GM04503 (cell line): ENCODE measurements around the gene HEMK1.

ENCODE experiments used
- DNase-seq: peaks from one replicate; pipeline ENCODE4 v3.0.0-alpha.2; 2012; ENCODE audit warnings: low read depth

HEMK1 gene

DNA sequence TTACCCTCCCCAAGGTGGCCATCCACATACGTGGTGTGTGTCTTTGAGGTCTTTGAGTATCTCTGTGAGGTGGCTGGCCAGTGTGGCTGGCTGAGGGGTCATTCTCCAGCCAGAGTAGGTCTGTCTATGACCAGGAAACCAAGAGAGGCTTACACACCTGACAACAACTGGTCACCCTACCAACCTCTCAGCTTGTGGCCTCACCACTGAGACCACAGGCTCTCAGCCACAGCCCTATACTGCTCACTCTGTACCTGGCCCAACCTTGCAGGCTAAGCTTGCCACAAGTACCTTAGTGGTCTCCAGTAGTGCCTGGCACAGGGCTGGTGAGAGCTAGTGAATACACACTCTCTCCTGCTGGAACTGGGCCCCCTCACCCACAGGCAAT lies 5.1 kb downstream of the HEMK1 start:
- DNase-seq: no peak

DNA sequence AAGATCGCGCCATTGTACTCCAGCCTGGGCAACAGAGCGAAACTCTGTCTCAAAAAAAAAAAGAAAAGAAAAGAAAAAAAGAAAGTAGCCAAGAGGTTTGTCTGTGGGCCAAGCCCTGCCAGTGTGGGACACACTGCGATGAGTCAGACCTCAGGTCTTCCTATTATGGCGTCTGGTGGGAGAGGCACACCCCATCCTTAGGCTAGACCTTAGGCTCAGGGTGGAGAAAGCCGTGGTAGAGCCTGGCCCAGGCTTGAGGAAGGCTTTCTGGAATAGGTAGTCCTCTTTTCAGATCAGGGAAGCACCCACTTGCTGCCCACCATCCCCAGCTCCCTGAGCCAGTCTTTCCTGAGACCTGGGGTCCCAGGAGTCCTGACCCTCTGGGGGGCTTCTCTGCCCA lies 6.0 kb downstream of the HEMK1 start:
- no peak for DNase-seq

DNA sequence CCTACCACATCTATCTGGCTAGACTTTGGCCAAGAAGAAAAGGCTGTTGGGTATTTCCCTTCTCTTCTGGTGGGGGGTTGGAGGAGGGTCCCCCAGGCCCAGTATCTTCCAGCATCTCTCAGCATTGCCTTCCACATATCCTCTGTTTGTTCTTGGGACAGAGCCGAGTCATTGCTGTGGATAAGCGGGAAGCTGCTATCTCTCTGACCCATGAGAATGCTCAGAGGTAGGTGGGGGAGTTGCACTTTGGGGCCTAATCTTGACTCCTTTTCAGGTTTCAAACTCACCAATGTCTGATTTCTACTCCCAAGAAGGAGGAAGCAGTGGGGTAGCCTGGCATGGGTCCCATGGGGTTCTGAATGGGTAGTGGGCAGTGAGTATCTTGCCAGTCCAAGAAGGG lies 8.0 kb downstream of the HEMK1 start:
- DNase-seq: no peak

DNA sequence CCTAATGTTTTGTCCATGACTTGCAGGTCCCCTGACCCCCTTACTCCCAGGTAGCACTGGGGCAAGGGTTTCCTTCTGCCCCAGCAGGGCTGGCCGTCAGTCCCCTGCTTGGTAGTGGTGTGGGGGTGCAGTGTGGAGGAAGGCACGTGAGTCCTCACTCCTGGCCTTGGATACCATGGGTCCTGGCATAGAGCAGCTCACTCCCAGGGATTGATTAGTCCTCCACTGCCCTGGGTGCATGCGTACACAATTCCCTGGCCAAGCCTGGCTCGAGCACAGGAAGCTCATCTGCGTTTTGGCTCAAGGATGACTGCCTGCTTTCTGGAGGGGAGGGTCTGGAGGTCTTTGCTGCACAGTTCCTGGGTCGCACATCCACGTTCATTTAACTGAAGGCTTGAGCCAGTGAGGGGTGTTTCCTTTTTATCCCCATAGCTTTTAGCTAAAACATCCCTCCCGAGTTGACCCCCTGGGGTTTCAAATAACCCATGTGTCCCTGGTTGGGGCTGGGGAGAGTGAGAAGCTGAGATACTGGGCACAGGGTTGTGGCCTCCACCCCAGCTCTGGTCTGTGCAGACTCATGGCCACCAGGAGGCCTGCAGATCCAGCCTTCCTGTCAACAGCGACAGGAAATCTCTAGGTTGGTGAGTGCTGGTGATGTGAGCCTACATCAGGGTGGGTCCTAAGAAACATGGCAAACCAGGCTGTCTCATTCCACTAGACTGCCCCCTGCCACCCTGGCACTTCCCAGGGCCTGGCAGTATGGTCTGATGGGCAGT lies 11.5 kb downstream of the HEMK1 start:
- DNase-seq: no peak

DNA sequence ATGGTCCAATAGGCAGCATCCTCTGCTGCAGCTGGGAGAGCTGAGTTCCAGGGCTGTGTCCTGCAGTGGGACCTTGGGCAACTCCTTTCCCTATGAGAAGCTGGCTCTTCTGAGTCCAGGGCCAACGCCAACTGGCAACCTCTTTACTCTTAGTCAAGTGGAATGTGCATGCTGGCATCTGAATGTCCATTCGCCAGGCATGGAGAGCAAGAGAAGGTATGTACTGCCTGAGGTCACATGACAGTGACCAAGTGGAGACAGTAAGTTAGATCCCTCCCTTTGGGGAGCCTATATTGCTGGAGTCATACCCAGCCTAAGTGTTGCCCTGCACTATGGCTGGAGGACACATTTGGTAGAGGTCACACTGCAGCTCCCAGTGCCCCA lies 12.1 kb downstream of the HEMK1 start:
- no peak for DNase-seq

DNA sequence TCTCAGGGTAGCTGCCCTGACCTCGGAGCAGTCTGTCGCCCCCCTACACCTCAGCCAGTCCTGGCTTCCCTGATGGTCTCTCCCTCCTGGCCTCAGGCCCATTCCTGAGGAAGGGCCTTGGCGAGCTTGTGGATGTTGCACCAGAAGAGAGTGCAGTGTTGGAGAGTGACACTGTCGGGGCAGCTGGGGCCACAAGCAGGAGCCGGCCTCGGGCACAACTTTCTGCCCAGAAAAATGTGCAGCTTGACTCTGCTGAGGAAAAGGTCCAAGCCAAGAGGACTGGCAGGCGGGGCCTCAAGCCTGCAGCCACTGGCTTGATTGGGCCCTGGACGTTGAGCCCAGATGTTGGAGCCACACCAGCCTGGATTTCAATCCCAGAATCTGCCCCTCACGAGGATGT lies 12.8 kb downstream of the HEMK1 start:
- no peak for DNase-seq

DNA sequence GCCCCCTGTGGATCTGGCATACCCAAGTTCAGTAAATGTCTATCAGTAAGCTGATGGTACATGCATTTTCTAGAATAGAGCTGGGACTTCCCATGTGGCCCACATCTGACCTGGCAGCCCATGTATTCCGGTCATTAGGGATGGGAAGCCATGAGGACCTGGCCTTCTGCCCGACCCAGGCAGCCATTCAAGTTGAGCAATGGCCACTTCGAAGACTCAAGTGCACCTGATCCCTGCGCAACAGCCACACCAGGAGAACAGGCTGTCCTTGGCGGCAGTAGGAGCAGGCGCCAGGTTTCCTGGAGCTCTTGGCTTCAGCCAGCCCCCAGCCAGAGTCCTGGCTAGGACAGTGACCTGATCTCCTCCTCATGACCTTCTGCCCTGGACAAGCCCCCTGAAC lies 14.6 kb downstream of the HEMK1 start:
- no peak for DNase-seq

DNA sequence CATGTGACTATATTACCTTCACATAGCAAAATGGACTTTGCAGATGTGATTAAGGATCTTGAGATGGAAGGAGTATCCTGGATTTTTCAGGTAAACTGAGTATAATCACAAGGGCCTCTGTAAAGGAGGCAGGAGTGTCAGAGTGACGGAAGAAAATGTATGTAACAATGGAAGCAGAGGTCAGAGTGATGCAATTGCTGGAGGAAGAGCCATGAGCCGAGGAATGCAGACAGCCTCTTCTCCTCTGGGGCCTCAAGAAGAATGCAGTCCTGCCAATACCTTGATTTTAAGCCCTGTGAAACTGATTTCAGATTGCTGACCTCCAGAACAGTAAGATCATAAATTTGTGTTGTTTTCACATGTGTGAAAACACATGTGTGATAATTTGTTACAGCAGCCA lies 15.1 kb downstream of the HEMK1 start:
- no peak for DNase-seq

DNA sequence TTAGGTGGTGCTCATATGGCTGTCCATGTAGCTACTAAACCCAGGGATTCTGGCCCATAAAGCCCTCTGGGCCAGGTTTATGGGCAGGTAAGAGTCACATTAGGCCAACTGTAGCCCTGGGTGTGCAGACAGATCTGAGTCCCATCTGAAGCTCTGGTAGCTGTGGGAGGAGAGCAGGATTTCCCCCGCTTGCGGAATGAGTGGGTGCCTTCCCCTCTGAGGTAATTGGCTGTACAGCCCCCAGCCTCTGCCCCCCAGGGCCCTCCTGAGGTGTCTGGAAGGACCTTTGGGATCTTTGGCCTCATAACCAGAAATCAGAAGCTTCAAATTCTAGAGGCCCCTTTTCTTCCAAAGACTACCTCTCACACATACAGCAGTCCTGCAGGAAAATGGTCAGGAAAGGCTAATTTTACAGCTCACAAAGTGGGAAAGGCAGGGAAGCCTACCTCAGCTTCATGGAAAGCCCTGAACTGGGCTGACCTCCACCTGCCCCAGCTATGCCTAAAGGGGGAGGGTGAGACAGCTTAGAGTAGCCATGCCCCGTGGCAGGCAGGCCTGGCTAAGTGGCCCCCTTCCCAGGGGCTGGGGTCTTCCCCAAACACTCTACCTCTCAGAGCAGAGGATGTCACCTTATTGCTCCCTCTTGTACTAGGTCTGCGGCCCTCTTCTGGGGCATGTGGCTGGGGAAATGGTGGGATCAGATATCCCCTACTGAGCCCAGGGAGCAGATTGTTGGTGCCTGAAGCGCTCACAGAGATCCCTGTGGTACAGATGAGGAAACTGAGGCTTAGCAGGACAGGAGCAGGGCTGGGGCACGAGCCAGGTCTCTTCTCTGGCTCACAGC lies 16.8 kb downstream of the HEMK1 start:
- no peak for DNase-seq

DNA sequence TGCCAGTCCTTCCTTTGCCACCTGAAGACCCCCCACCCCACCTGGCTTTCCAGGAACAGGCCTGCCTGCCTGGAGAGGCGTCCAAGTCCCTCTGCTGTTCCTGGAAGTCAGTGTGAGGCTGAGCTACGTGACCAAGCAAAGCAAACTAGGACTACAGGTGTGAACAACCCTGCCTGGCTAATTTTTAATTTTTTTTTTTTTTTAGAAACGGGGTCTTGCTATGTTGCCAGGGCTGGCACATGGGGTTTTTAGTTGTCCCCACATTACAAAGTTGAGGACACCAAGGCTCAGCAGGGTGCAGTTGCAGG lies 17.4 kb downstream of the HEMK1 start:
- DNase-seq: no peak

DNA sequence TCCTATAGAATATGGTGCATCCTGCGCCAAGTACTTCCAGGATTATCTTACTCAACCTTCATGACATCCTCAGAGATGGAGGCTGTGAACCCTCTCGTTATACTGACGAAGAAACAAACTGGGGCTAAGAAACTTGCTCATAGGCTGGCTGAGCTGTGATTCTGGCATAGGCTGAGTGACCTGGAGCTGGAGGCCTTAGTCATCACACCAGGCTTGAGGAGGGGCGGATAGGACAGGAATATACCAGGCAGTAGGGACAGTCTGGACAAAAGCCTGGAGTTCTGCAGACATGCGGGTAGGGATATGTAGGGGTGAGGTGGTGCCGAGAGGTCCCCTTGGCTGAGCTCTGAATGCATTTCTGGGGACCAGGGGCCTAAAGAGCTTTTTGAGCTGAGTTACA lies 18.1 kb downstream of the HEMK1 start:
- no peak for DNase-seq

DNA sequence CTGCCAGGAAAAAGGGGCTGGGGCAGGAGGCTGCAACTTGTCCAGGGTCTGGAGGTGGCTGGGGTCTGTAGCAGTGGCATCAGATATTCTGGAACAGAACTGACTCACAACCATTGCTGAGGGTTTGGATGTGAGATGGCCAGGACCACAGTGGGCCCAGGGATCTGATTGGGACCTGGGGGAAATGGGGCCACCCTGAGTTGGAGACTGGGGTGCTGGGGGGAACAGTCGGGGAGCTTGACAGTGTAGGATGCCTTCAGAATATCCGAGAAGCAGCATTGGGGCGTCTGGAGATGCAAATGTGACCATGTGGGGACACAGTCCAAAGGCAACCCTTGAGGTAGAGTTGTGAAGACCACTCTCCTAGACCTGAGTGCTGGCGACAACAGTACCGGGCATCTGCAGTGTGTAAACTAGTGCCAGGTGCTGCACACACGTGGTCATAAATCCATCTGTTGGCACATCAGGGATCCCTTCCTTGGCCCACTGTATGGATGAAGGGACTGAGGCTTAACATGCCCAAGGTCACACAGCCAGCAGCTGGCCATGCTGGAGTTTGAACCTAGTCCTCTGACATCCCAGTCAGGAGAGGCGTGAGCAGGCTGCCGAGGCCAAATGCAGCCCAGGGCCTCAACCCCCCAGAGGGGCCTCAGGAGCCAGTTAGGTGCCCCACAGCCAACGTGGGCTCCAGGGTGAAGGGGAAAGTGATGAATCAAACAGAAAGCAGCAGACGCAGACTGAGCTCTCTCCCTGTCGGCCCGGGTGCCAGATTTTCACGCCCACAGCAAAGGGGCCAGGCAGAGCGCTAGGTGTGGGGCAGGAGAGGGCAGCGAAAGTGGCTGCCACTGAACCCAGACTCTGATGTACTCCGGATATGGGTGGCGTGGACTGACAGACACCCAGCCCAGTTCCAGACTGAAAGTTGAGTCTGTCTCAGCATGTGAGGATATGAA lies 18.8 kb downstream of the HEMK1 start:
- no peak for DNase-seq

DNA sequence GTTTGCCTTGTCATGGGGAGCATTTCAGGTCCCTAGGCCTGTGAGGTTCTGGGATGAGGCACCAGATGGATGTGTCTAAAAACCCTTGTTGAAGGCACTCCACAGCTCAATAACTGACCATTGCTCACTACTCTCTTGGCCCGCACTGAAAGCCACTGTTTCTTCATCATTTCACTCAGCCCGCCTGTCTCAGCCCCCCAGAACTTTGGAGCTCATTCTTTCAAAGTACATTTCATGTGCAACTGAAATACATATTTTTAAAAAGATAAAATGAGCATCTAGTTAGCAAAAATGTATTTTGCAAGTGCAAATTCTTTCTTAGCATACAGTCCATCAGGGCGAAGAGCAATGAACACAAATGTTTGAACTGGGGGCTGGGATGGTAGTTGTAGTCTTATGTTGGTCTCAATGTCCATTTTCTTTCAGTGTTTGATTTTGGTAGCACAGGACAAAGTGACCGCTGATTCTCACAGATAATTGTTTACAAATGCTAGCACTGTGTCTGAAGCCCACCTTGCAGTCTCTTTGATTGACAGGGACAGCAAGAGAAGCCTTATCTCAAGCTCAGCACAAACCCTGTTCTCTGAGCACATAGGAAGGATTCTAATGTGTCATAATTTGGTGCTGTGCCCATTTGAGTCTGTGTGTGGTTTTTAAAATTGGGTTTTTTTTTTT lies 19.6 kb downstream of the HEMK1 start:
- DNase-seq: no peak

DNA sequence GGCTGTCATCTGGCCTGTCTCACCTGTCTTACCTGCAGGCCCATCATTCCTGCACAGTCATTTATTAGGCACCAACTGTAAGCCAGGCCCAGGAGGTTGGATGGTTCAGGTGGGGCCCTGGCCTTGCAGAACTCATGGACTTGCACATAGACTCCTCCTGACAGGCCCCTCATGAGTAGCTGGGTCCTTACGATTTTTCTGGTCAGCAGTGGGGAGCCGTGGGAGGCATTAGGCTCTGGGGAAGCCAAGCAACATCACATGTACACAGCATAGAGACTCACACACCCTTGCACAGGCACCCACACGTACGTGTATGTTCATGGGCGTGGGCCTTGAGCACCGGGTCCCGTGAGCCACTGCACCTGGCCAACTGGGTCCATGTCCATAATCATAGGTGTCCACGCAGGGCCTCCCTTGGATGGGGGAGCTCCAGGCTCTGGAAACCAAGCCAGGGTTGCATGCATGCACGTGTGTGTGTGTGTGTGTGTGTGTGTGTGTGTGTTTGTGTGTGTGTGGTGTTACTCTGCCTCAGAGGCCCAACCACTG lies 21.9 kb downstream of the HEMK1 start:
- DNase-seq: no peak

DNA sequence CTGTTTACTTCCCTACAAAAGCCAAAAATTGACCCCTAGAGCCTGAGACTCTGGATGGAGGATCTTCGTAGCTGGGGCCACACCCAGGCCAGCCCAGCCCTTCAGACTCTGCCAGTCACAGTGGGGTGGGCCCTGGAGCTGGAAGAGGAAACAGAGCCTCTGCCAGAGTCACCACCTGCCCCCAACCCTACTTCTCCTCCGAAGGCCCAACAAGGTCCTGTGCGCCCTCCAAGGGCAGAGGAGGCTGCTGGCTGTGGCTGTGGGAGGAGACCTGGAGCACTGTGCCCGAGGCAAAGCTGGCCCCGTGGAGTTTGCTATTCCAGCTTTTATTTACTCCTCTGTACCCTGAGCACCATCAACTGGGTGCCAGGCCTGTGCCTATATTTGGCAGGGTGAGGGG lies 23.2 kb downstream of the HEMK1 start:
- no peak for DNase-seq

DNA sequence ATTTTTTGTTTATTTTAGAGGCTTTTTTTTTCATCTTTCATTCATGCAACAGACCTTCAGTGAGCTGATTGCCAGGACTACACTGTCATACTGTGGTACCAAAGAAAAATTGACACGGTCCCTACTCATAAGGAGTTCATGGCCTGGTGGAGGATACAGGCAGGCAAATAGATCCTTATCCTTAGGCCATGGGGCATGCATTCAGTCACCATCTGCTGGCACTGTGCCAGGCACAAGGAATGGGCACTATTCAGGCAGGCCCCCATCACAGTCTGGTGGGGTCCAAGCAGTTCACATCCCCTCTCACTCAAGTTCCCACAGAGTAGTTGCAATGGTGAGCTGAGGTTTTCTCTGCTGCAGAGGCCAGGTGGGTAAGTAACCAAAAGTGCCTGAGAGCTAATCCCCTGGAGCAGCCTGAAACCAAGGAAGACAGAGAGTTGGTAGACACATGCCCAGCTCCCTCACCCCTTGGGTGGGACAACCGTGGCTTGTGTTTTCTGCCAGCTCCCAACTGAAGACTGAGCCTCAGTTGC lies 25.0 kb downstream of the HEMK1 start:
- no peak for DNase-seq

DNA sequence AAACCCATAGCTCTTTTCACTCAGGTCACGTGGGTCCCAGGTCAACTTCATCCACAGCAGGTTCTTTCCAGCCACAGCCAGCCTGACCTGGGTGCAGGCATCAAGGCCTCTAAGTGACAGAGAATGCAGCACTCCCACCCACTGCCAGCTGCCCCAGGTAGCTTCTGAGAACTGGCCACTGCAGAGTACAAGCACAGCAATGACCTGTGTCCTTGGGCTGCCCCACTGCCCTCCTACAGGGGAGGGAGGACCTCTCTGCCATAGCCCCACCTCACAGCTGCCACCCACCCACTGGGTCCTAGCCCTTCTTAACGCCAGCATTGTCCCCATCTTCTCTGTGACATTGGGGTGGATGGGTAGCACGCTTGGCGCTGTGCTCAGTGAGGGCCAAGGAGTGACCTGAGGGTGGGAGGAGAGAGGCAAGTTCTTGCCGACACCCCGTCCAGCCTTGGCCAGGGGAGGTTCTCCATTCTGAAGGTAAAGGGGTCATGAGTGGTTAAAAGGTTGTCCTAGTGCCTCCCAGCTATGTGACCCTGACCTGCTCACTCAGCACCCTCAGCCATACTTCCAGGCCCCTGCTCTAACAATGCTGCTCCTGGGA lies 29.9 kb downstream of the HEMK1 start:
- no peak for DNase-seq

DNA sequence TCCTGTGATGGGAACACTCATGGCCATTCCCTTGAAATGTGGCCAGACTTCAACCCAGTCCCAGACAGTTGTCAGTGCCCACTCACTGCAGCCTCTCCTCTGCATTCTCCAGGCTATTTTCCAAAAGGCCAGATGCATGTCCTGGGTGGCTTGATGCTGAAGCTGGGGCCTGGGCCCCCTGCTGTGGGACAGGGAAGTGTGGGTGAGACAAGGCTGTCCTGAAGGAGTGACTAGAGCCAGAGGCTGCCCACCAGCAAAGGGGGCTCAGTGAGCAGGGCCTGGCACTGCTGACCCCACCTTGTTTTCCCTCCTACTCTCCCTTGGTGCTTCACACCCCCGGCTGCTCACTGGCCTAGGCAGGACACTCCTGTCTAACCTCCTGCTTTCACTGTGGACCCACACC lies 30.4 kb downstream of the HEMK1 start:
- DNase-seq: no peak

DNA sequence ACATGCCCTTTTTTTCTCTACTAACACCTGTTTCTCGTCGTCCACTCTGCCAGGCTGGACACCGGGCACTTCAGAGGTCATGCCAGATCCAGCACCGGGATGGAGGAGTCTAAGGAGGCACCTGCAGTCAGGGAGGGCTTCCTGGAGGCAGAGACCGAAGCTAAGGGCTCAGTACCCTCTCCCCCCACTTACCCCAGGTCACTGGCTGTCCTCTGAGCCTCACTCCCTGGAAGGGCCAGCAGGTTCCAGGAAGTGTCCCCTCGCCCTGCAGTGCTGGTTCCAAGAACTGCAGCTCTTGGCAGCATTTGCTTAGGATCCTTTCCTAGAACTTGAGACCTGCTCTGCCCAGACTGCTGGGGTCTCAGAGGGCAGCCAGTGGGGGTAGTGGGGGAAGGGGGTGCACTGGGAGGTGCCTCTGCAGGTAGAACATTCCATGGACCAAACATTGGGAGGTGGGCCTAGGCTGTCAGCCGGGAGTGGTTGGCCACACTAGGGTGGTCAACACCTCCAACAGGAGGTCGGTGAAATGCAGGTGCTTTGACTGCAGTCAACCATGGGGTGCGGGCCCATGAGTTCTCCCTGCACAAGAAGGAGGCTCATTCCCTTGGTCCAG lies 30.9 kb downstream of the HEMK1 start:
- DNase-seq: no peak

DNA sequence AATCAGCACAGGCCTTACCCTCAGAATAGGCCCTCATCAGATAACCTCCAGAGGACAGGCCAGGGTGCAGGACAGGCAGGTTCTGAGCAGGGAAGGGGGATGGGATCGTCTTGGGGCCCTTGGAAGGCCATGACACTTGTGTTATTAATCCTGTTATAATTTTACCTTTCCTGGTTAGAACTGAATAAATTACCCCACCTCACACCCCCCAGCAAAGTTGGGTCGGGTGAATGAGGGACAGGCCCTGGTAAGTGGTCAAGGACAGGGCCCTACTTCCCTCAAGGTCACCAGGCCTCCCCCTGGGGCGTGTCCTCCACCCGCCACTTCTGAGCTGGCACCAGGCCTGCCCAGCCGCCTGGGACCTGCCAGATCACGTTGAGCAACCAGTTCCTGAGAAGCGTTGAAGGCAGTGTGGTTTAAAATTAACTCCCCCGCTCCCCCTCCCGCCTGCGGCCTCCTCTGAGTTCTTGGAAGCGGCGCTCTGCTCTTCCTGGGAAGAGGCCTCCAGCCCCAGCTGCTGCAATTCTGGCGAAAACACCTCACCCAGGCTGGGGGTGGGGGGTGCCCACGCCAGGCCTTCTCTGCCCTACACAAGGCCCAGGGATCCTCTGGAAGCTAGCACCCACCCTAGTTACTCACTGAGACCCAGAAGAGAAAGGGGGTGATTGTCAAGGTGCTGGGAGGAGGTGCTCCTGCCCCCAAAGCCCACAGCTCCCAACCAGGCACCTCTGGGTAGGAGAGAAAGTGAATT lies 31.7 kb downstream of the HEMK1 start:
- peak; percentile 93 for DNase-seq
